Measurements from ENCODE around the gene CD200R1. TPM values are rescaled to one million over a fixed set of nuclear protein-coding genes. Genes with fewer than 3 reads are reported as not detected.

The CD200R1 gene
- total RNA-seq, 2 experiments from 2014 or later = 4.1 to 4.4 TPM

DNA sequence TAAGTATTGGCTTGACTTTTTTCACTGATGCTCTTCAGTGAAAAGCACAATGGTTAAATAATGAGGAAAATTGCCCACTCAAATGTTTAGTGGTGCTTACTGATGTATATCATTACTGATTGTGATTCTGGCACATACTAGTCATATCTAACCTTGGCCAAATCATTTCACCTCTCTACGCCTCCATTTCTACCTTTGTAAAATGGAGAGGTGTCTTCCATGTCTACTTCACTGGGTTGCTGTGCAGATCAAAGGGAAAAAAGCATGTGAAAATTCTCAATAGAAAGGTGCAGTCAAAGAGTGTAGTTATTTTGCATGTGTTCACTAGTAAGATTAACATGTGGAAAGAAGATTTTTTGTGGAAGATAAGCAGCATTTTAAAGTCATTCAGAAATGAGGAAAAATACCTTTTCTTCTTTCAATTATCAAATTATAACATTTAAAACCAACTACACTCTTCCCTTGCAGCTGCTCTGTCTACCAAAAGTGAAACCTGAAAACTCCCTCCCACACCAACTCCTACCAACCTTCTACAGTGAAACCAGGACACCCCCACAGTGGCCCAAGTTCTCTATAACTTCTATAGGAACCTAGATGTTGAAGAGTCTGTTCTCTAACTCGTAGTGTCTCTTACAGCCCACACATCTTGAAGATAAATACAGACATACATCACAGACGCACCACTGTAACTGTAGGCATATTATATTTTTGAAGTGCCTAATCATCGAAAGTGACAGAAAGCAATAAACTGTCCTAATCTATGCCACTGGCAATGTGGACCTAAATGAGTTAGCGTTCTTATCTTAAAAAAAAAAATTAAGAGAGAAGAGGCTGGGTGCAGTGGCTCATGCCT, 1.4 kb downstream of the CD200R1 start:
- Mint-ChIP-seq H3K27ac (peak overlapping the region; percentile 85), H3K9me3 (no peaks in the 10 kb centered on the region), H3K4me3 (peak overlapping the region; percentile 82), H3K36me3 (no peaks in the 10 kb centered on the region), H3K27me3 (no peaks in the 10 kb centered on the region), H3K4me1 (ENCODE audit: low read depth) (peaks cover 87% of the 10 kb centered on the region)
- intact Hi-C loops (cut with micrococcal nuclease) = loop anchor here (1.0 to 10.0 kb wide), 12 partner anchors 15 to 831 kb away; partner anchors contain the start of genes CD200, CD200R1L, GTPBP8 and SLC35A5
- ChIA-PET POLR2A (interaction anchor here (0.6 to 2.9 kb wide), 8 partner anchors 14 to 236 kb away, joined by 3 to 11 read pairs (median 6); no protein-coding TSS in a partner anchor), CTCF (interaction anchor here (0.6 to 6.3 kb wide), 7 partner anchors 17 to 563 kb away, joined by 3 to 69 read pairs (median 4); partner anchors contain the start of gene GTPBP8)
- peak; percentile 72 for DNase-seq

DNA sequence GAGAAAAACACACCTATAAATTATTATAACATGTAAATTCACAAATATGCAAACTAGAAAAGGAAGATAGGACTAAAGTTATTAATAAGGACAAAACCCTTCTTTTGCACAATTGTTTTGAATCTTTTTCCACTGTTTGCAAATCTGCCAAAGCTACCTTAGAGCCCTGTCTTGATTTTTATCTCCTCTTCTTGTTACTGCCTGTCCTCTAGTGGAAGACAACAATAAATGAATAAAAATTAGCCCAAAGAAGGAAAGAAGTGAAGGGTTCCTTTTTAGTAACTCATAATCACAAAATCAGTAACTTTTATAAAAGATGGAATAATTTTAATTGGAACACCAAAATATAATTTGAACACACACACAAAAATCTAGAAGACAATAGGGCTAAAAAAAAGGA, 2.7 kb downstream of the CD200R1 start:
- H3K4me1 Mint-ChIP-seq (ENCODE audit: low read depth) = peaks cover 86% of the 10 kb centered on the region
- H3K9me3 Mint-ChIP-seq = no peaks in the 10 kb centered on the region
- H3K27me3 Mint-ChIP-seq = no peaks in the 10 kb centered on the region
- POLR2A ChIA-PET = interaction anchor here (1.0 to 2.9 kb wide), 3 partner anchors 15 to 235 kb away, joined by 3 to 8 read pairs (median 7); no protein-coding TSS in a partner anchor
- DNase-seq = no peak
- no peak overlapping the region for H3K27ac Mint-ChIP-seq
- CTCF ChIA-PET = interaction anchor here (1.4 to 6.3 kb wide), 5 partner anchors 13 to 390 kb away, joined by 3 to 69 read pairs (median 5); no protein-coding TSS in a partner anchor
- no peaks in the 10 kb centered on the region for H3K36me3 Mint-ChIP-seq
- intact Hi-C loops (cut with micrococcal nuclease) = loop anchor here (5.0 to 10.0 kb wide), 2 partner anchors 637 to 830 kb away; partner anchors contain the start of gene CD200
- peak overlapping the region; percentile 49 for H3K4me3 Mint-ChIP-seq

DNA sequence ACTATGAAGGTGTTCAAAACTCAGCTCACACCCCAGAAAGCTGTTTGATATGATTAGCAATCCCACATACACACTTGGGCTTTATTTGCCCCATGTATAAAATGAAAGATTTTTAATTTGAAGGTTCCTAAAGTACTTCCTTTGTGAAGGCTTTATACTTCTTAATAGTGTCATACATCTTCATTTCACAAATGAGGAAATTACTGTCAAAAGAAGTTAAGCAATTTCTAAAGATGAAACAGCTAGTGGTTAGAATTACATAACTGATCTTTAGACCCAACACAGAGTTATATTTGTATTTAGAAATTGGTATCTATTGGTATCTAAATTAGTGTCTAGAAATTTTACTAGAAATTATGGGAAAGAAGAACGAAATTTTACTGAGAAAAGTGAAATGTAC, 7.1 kb downstream of the CD200R1 start:
- DNase-seq = no peak
- H3K9me3 Mint-ChIP-seq = peaks cover 25% of the 10 kb centered on the region
- H3K4me3 Mint-ChIP-seq = no peak overlapping the region
- intact Hi-C loops (cut with micrococcal nuclease) = no loop called here
- no peaks in the 10 kb centered on the region for H3K27me3 Mint-ChIP-seq
- peaks cover 65% of the 10 kb centered on the region for H3K4me1 Mint-ChIP-seq (ENCODE audit: low read depth)
- H3K36me3 Mint-ChIP-seq = peaks cover 29% of the 10 kb centered on the region
- H3K27ac Mint-ChIP-seq = peak overlapping the region; percentile 23
- ChIA-PET CTCF (interaction anchor here (1.1 to 4.4 kb wide), 3 partner anchors 8 to 324 kb away, joined by 3 to 29 read pairs (median 4); no protein-coding TSS in a partner anchor), POLR2A (no interaction called here)

DNA sequence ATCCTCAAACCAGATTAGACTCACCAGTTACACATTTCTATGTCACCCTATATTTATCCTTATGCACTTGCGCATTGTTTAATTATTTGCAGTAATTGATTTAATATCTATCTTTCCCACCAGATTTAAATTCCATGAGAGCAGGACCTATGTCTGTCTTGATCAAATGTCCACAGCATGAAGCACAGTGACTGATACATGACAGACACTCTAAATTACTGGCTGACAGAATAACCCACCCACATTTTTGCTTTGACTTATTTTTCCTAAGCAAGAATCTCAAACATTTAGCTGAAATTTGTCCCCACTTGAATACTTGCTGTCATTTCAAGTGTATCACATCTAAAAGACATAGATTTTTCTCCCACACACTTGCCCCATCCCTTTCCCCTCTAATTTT, 7.5 kb downstream of the CD200R1 start:
- H3K9me3 Mint-ChIP-seq = peaks cover 28% of the 10 kb centered on the region
- no peak for DNase-seq
- H3K4me3 Mint-ChIP-seq = no peak overlapping the region
- intact Hi-C loops (cut with micrococcal nuclease) = no loop called here
- H3K36me3 Mint-ChIP-seq = peaks cover 32% of the 10 kb centered on the region
- ChIA-PET CTCF (interaction anchor here (1.1 to 4.4 kb wide), 4 partner anchors 9 to 324 kb away, joined by 3 to 29 read pairs (median 7); no protein-coding TSS in a partner anchor), POLR2A (no interaction called here)
- H3K27ac Mint-ChIP-seq = peak overlapping the region; percentile 23
- H3K4me1 Mint-ChIP-seq (ENCODE audit: low read depth) = peaks cover 62% of the 10 kb centered on the region
- no peaks in the 10 kb centered on the region for H3K27me3 Mint-ChIP-seq

DNA sequence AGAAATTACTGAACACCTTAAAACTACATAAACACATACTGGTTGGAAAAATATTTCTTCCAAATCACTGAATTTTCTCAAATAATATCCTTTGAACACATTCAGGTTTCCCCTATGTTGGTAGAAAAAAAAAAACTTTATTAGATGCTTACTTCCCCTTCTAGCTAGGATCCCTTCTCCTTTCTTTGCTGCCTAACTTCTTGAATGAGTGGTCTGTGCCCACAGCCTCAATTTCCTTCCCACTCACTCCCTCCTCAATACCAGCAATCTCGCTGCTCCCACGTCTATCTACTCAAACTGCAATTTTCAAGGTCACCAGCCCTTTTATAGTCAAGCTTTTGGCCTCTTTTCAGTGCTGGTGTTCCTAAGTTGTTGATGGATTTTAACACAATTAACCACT, 8.3 kb downstream of the CD200R1 start:
- DNase-seq = no peak
- ChIA-PET CTCF (interaction anchor here (1.7 to 4.4 kb wide), 3 partner anchors 13 to 323 kb away, joined by 4 to 29 read pairs (median 10); no protein-coding TSS in a partner anchor), POLR2A (no interaction called here)
- peaks cover 37% of the 10 kb centered on the region for H3K36me3 Mint-ChIP-seq
- H3K9me3 Mint-ChIP-seq = peaks cover 33% of the 10 kb centered on the region
- peaks cover 61% of the 10 kb centered on the region for H3K4me1 Mint-ChIP-seq (ENCODE audit: low read depth)
- H3K27ac Mint-ChIP-seq = no peak overlapping the region
- intact Hi-C loops (cut with micrococcal nuclease) = no loop called here
- H3K4me3 Mint-ChIP-seq = no peak overlapping the region
- H3K27me3 Mint-ChIP-seq = no peaks in the 10 kb centered on the region

DNA sequence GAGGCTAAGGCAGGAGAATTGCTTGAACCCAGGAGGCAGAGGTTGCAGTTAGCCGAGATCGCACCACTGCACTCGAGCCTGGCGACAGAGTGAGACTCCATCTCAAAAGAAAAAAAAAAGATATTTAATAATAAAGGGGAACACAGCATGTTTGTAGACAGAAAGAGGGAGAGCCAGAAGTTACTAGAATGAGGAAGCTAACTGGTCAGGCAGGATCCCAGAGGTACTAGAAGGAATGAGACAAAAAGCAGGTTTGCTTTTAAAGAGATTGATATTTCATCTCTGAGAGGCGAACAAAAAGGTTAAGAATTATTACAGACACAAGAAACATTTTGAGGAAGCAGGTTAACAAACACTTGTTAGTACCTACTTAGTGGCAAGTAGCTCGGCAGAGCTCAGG, 9.2 kb downstream of the CD200R1 start:
- Mint-ChIP-seq H3K4me3 (no peak overlapping the region), H3K4me1 (ENCODE audit: low read depth) (peaks cover 60% of the 10 kb centered on the region), H3K27ac (no peak overlapping the region), H3K9me3 (peaks cover 34% of the 10 kb centered on the region), H3K27me3 (no peaks in the 10 kb centered on the region), H3K36me3 (peaks cover 39% of the 10 kb centered on the region)
- ChIA-PET CTCF (interaction anchor here (2.4 to 4.4 kb wide), 2 partner anchors 14 to 231 kb away, joined by 10 to 29 read pairs; no protein-coding TSS in a partner anchor), POLR2A (interaction anchor here (0.5 kb wide), 1 partner anchor 48 kb away, joined by 4 read pairs; no protein-coding TSS in a partner anchor)
- intact Hi-C loops (cut with micrococcal nuclease) = no loop called here
- no peak for DNase-seq

DNA sequence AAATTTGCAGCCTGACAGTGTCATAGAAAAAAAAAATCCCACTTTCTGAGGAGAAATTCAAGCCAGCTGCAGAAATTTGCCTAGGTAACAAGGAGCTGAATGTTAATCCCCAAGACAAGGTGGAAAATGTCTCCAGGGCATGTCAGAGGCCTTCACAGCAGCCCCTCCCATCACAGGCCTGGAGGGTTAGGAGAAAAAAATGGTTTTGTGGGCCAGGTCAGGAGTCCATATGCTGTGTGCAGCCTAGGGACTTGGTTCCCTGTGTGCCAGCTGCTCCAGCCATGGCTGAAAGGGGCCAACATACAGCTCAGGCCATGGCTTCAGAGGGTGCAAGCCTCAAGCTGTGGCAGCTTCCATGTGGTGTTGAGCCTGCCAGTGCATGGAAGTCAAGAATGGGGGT, 11.2 kb downstream of the CD200R1 start:
- H3K4me3 Mint-ChIP-seq = no peak overlapping the region

DNA sequence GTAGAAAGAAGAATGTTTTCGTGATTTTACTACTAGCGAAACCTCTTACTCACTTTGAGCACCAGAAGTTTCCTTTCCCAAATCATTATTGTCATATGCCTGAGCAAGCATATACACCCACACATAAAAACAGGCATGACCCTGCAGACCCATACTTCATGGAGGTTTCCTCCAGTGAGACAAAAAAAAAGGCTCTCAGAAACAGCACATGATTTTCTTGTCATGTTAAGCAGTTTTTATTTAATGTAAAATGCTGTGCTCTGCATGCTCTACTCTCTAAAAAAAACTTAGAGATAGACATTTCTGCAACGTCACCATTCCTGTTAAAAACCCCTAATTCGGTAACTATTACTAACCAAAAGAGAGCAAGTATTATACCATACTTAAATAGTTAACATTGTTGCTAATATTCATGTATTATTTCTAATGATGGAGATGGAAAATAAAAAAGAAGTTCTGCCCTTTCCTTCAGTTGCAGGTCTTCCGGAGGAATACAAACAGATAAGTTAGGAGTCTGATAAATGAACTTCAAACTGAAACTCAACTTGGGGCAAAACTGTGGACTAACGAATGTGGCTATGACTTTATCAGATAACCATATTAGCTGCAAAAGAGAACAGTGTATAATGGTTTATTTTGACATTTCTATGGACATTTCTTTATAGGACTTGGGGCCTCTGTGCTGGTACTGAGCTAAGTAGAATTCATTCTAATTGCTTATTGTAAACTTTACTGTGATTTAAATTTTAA, 15.9 kb downstream of the CD200R1 start:
- intact Hi-C loops (cut with micrococcal nuclease) = loop anchor here (1.0 to 5.0 kb wide), 3 partner anchors 14 to 282 kb away; no protein-coding TSS in a partner anchor
- peak; percentile 42 for DNase-seq
- POLR2A ChIA-PET = interaction anchor here (1.5 to 1.6 kb wide), 2 partner anchors 16 to 32 kb away, joined by 3 to 8 read pairs; partner anchors contain the start of genes CD200R1 and GTPBP8
- H3K4me3 Mint-ChIP-seq = peak overlapping the region; percentile 69
- H3K4me1 Mint-ChIP-seq (ENCODE audit: low read depth) = peaks cover 48% of the 10 kb centered on the region
- H3K27ac Mint-ChIP-seq = peak overlapping the region; percentile 78
- H3K9me3 Mint-ChIP-seq = peaks cover 34% of the 10 kb centered on the region
- no peaks in the 10 kb centered on the region for H3K27me3 Mint-ChIP-seq
- CTCF ChIA-PET = interaction anchor here (1.4 to 1.5 kb wide), 2 partner anchors 16 to 224 kb away, joined by 3 to 7 read pairs; partner anchors contain the start of gene CD200R1
- peaks cover 33% of the 10 kb centered on the region for H3K36me3 Mint-ChIP-seq

More for the DNA sequence above, 11.2 kb downstream of the CD200R1 start:
- Mint-ChIP-seq H3K9me3 (peaks cover 34% of the 10 kb centered on the region), H3K4me1 (ENCODE audit: low read depth) (peaks cover 59% of the 10 kb centered on the region), H3K27me3 (no peaks in the 10 kb centered on the region), H3K27ac (no peak overlapping the region), H3K36me3 (peaks cover 39% of the 10 kb centered on the region)
- POLR2A ChIA-PET = no interaction called here
- intact Hi-C loops (cut with micrococcal nuclease) = no loop called here
- no peak for DNase-seq
- CTCF ChIA-PET = no interaction called here

DNA sequence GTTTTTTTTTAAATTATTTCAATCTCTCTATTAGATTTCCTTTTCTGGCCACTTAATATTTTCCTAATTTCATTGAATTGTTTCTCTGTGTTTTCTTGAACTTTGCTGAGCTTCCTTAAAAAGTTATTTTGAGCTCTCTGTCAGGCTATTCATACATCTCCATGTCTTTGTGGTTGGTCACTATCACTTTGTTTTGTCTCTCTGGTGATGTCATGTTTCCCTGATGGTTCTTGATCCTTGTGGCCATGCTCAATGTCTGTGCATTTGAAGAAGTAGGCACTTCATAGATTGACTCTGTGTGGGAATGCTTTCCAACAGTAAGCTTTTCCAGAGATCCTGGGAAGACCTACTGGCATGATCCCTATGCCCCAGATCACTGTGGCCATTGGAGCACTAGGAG, 18.6 kb downstream of the CD200R1 start:
- DNase-seq = no peak
- CTCF ChIA-PET = interaction anchor here (1.0 kb wide), 1 partner anchor 222 kb away, joined by 3 read pairs; no protein-coding TSS in a partner anchor
- no peak overlapping the region for H3K27ac Mint-ChIP-seq
- intact Hi-C loops (cut with micrococcal nuclease) = loop anchor here (5.0 kb wide), 2 partner anchors 219 to 279 kb away; no protein-coding TSS in a partner anchor
- H3K36me3 Mint-ChIP-seq = peaks cover 14% of the 10 kb centered on the region
- H3K4me1 Mint-ChIP-seq (ENCODE audit: low read depth) = peaks cover 46% of the 10 kb centered on the region
- peaks cover 23% of the 10 kb centered on the region for H3K9me3 Mint-ChIP-seq
- H3K27me3 Mint-ChIP-seq = no peaks in the 10 kb centered on the region
- no peak overlapping the region for H3K4me3 Mint-ChIP-seq
- POLR2A ChIA-PET = no interaction called here

DNA sequence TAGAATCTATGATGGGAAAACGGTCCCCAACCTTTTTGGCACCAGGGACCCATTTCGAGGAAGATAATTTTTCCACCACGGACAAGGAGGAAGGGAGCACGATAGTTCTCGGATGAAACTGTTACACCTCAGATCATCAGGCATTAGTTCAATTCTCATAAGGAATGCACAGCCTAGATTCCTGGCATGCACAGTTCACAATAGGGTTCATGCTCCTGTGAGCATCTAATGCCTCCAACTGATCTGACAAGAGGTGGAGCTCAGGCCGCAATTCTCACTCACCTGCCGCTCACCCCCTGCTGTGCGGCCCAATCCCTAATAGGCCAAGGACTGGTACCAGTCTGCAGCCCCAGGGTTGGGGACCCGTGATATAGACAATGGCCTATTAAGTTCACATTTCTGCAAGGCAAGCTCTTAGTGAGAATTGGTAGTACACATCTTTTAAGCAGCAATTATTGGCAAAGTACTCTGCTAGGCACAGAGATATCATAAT, 26.5 kb downstream of the CD200R1 start:
- DNase-seq = no peak
- Mint-ChIP-seq H3K9me3 (peaks cover 31% of the 10 kb centered on the region), H3K4me1 (ENCODE audit: low read depth) (peaks cover 43% of the 10 kb centered on the region), H3K4me3 (no peak overlapping the region), H3K27me3 (no peaks in the 10 kb centered on the region), H3K27ac (no peak overlapping the region), H3K36me3 (peaks cover 26% of the 10 kb centered on the region)
- ChIA-PET CTCF (no interaction called here), POLR2A (no interaction called here)
- intact Hi-C loops (cut with micrococcal nuclease) = no loop called here

DNA sequence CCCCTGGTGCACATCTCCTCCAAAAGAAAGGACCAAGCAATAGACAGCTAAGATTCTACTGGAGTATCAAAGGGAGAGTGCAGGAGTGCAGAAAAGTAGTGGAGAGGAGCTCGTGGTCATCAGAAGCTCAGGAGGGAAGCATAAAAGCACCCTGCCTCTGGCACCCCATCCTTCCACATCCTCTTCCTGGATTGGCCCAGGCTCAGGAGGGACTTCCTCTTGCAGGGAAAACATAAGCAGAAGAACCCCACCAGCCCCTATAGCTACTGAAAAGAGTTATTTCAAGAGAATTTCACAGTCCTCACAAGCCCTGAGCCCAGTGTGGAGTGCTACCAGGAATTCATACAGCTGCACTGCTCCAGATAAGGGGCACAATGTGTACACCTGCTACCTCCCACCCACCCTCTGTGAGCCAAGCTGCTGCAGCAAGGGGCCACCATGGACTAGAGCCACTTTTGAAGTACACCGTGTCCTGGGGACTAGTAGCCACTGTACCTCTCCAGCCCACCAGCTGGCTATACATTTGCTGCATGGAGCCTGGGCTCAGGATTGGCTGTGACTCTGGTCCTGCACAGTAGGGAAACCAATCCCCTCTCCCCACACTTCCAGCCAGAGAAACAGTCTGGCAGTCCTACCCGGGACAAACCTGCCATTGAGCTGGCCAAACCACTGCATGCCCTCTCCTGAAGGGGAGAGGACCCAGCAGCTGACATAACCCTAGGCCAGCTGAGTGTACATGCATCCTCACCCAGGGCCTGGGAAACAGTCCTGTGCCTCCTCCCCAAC, 43.0 kb downstream of the CD200R1 start:
- H3K4me3 Mint-ChIP-seq = no peak overlapping the region
- peaks cover 30% of the 10 kb centered on the region for H3K36me3 Mint-ChIP-seq
- H3K27me3 Mint-ChIP-seq = no peaks in the 10 kb centered on the region
- peaks cover 42% of the 10 kb centered on the region for H3K4me1 Mint-ChIP-seq (ENCODE audit: low read depth)
- DNase-seq = no peak
- H3K9me3 Mint-ChIP-seq = peaks cover 28% of the 10 kb centered on the region
- CTCF ChIA-PET = interaction anchor here (1.2 to 1.6 kb wide), 2 partner anchors 41 to 289 kb away, joined by 3 to 4 read pairs; no protein-coding TSS in a partner anchor
- H3K27ac Mint-ChIP-seq = peak overlapping the region; percentile 59
- intact Hi-C loops (cut with micrococcal nuclease) = no loop called here
- POLR2A ChIA-PET = no interaction called here
